Ectodermal cell (in vitro differentiated cells): ENCODE measurements around the gene TSPAN8. TPM values are rescaled to one million over a fixed set of nuclear protein-coding genes. Genes with fewer than 3 reads are reported as not detected.

ENCODE experiments used
- H3K27ac ChIP-seq: 2 replicates; pipeline ENCODE4 v1.7.0; 2013; ENCODE audit warnings: mild to moderate bottlenecking, low read depth, low read length; ENCODE audit not compliant: insufficient read depth, poor library complexity, severe bottlenecking
- H3K27me3 ChIP-seq: 2 replicates; pipeline ENCODE4 v1.7.0; 2013; ENCODE audit warnings: mild to moderate bottlenecking, low read length; ENCODE audit not compliant: insufficient read depth, control insufficient read depth, poor library complexity, severe bottlenecking
- H3K36me3 ChIP-seq: one replicate; pipeline ENCODE4 v1.7.0; 2013; ENCODE audit warnings: low read length; ENCODE audit not compliant: control insufficient read depth, insufficient read depth
- H3K4me1 ChIP-seq: one replicate; pipeline ENCODE4 v1.7.0; 2013; ENCODE audit warnings: low read length; ENCODE audit not compliant: control insufficient read depth, insufficient read depth
- H3K4me3 ChIP-seq: 2 replicates; pipeline ENCODE4 v1.7.0; 2013; ENCODE audit warnings: low read depth, low read length, control low read depth; ENCODE audit not compliant: insufficient read depth
- H3K9me3 ChIP-seq: 2 replicates; pipeline ENCODE4 v1.7.0; 2013; ENCODE audit warnings: mild to moderate bottlenecking, low read length, moderate library complexity; ENCODE audit not compliant: control insufficient read depth
- WGBS, 2 experiments: methylation state at CpG; one replicate each; pipeline ENCODE4 v1.1.7; 2013; ENCODE audit warnings: missing lambda C conversion rate in 2 of 2; 5-methylcytosine and 5-hydroxymethylcytosine counted together
- polyA plus RNA-seq, 4 experiments: library from polyadenylated mRNA; stranded (reverse); fragments of 50-300 nt; gene quantifications; one replicate each; pipeline ENCODE4 v1.2.3, GENCODE V29; 2013

Gene TSPAN8
- not detected for polyA plus RNA-seq (2013, experiment 1 of 4)
- polyA plus RNA-seq (2013, experiment 2 of 4): not detected
- polyA plus RNA-seq (2013, experiment 3 of 4): not detected
- polyA plus RNA-seq (2013, experiment 4 of 4): not detected

- no peak within 1 kb of the TSS for H3K27ac ChIP-seq
- no peak within 1 kb of the TSS for H3K4me3 ChIP-seq
- H3K4me1 ChIP-seq: no peaks in the 10 kb centered on the region
- H3K9me3 ChIP-seq: no peaks in the 10 kb centered on the region
- WGBS, 2 experiments: 89 to 97% methylated on average over 6 to 7 of the region's 7 CpGs
- H3K36me3 ChIP-seq: no peaks in the 10 kb centered on the region
- no peaks in the 10 kb centered on the region for H3K27me3 ChIP-seq
Measured at GRCh38 chr12:71157601-71158233, at the start of gene TSPAN8. Gene TSPAN8 (minus strand): TSS chr12:71157999. CDS start chr12:71157678, 321 bp downstream.

- Histone ChIP-seq H3K36me3 (no peaks in the 10 kb centered on the region), H3K9me3 (no peaks in the 10 kb centered on the region), H3K4me1 (no peaks in the 10 kb centered on the region), H3K27me3 (no peaks in the 10 kb centered on the region), H3K4me3 (no peak overlapping the region), H3K27ac (no peak overlapping the region)
- 78% methylated on average over 1 of the region's 1 CpG; no CpG with 5 or more reads in 1 of the 2 experiments for WGBS, 2 experiments
Measured at GRCh38 chr12:71201136-71201679, 43.4 kb upstream of the TSPAN8 start.

GRCh38 chr12:71200706-71201105 is 42.9 kb upstream of the TSPAN8 start:
- 93% methylated on average over 2 of the region's 2 CpGs; no CpG with 5 or more reads in 1 of the 2 experiments for WGBS, 2 experiments
- H3K27ac ChIP-seq: no peak overlapping the region
- no peaks in the 10 kb centered on the region for H3K9me3 ChIP-seq
- no peak overlapping the region for H3K4me3 ChIP-seq
- no peaks in the 10 kb centered on the region for H3K27me3 ChIP-seq
- no peaks in the 10 kb centered on the region for H3K36me3 ChIP-seq
- no peaks in the 10 kb centered on the region for H3K4me1 ChIP-seq

- Histone ChIP-seq H3K27ac (no peak overlapping the region), H3K36me3 (no peaks in the 10 kb centered on the region), H3K9me3 (no peaks in the 10 kb centered on the region), H3K4me3 (no peak overlapping the region), H3K27me3 (no peaks in the 10 kb centered on the region), H3K4me1 (no peaks in the 10 kb centered on the region)
Measured at GRCh38 chr12:71197460-71197859, 39.7 kb upstream of the TSPAN8 start.

- no peak overlapping the region for H3K27ac ChIP-seq
- no peak overlapping the region for H3K4me3 ChIP-seq
- H3K36me3 ChIP-seq: no peaks in the 10 kb centered on the region
- 68 to 69% methylated on average over 5 of the region's 5 CpGs for WGBS, 2 experiments
- H3K4me1 ChIP-seq: no peaks in the 10 kb centered on the region
- no peaks in the 10 kb centered on the region for H3K9me3 ChIP-seq
- H3K27me3 ChIP-seq: no peaks in the 10 kb centered on the region
Measured at GRCh38 chr12:71195338-71195896, 37.6 kb upstream of the TSPAN8 start.

GRCh38 chr12:71194657-71195056 is 36.9 kb upstream of the TSPAN8 start:
- Histone ChIP-seq H3K36me3 (no peaks in the 10 kb centered on the region), H3K4me1 (no peaks in the 10 kb centered on the region), H3K27ac (no peak overlapping the region), H3K4me3 (no peak overlapping the region), H3K27me3 (no peaks in the 10 kb centered on the region), H3K9me3 (no peaks in the 10 kb centered on the region)
- 92 to 96% methylated on average over 2 of the region's 2 CpGs for WGBS, 2 experiments

- Histone ChIP-seq H3K27me3 (no peaks in the 10 kb centered on the region), H3K27ac (no peak overlapping the region), H3K4me1 (no peaks in the 10 kb centered on the region), H3K9me3 (no peaks in the 10 kb centered on the region), H3K36me3 (no peaks in the 10 kb centered on the region), H3K4me3 (no peak overlapping the region)
- 85% methylated on average over 1 of the region's 1 CpG; no CpG with 5 or more reads in 1 of the 2 experiments for WGBS, 2 experiments
Measured at GRCh38 chr12:71193041-71193440, 35.2 kb upstream of the TSPAN8 start.

- 80 to 85% methylated on average over 5 of the region's 5 CpGs for WGBS, 2 experiments
- no peak overlapping the region for H3K4me3 ChIP-seq
- H3K9me3 ChIP-seq: no peaks in the 10 kb centered on the region
- no peaks in the 10 kb centered on the region for H3K4me1 ChIP-seq
- no peak overlapping the region for H3K27ac ChIP-seq
- no peaks in the 10 kb centered on the region for H3K36me3 ChIP-seq
- H3K27me3 ChIP-seq: no peaks in the 10 kb centered on the region
Measured at GRCh38 chr12:71191509-71192196, 33.9 kb upstream of the TSPAN8 start.

GRCh38 chr12:71190822-71191221 is 33.0 kb upstream of the TSPAN8 start:
- no peak overlapping the region for H3K4me3 ChIP-seq
- H3K4me1 ChIP-seq: no peaks in the 10 kb centered on the region
- H3K9me3 ChIP-seq: no peaks in the 10 kb centered on the region
- no peak overlapping the region for H3K27ac ChIP-seq
- H3K27me3 ChIP-seq: no peaks in the 10 kb centered on the region
- H3K36me3 ChIP-seq: no peaks in the 10 kb centered on the region
- 90 to 97% methylated on average over 3 to 4 of the region's 4 CpGs for WGBS, 2 experiments

- Histone ChIP-seq H3K4me1 (no peaks in the 10 kb centered on the region), H3K27me3 (no peaks in the 10 kb centered on the region), H3K27ac (no peak overlapping the region), H3K4me3 (no peak overlapping the region), H3K9me3 (no peaks in the 10 kb centered on the region), H3K36me3 (no peaks in the 10 kb centered on the region)
- WGBS, 2 experiments: 91 to 96% methylated on average over 3 of the region's 3 CpGs
Measured at GRCh38 chr12:71187379-71187778, 29.6 kb upstream of the TSPAN8 start.
